Mesenchymal stem cell (in vitro differentiated cells and primary cell): Measurements from ENCODE around the gene MIB1.
"Not testable (repeated sequence)": the region's sequence is repeated elsewhere in the genome, so short reads cannot be mapped to it uniquely, and the experiment has no call there.

Experiments
- DNase-seq: peaks from one replicate; pipeline ENCODE4 v3.0.0-alpha.2; 2013
- H2AFZ ChIP-seq: one replicate; pipeline ENCODE4 v1.6.1; 2013; ENCODE audit warnings: low read depth, mild to moderate bottlenecking, control low read depth, inconsistent platforms, low read length, moderate library complexity
- H2AK5ac ChIP-seq: 2 replicates; pipeline ENCODE4 v1.6.1; 2013; ENCODE audit warnings: low read length, moderate library complexity, mild to moderate bottlenecking, inconsistent platforms; ENCODE audit not compliant: severe bottlenecking
- H2BK120ac ChIP-seq: one replicate; pipeline ENCODE4 v1.6.1; 2013; ENCODE audit warnings: low read depth, mild to moderate bottlenecking, inconsistent platforms, low read length, moderate library complexity
- H2BK12ac ChIP-seq, 2 experiments: one replicate each; pipeline ENCODE4 v1.6.1; 2013; ENCODE audit warnings: inconsistent platforms in 2 of 2, low read length in 2 of 2, mild to moderate bottlenecking in 2 of 2, moderate library complexity in 2 of 2, control low read depth in 1 of 2
- H2BK15ac ChIP-seq: one replicate; pipeline ENCODE4 v1.6.1; 2013; ENCODE audit warnings: mild to moderate bottlenecking, low read depth, inconsistent platforms; ENCODE audit not compliant: poor library complexity, severe bottlenecking
- H2BK5ac ChIP-seq: 2 replicates; pipeline ENCODE4 v1.6.1; 2013; ENCODE audit warnings: low read depth, mild to moderate bottlenecking, low read length, control low read depth, inconsistent platforms; ENCODE audit not compliant: poor library complexity, severe bottlenecking
- H3K14ac ChIP-seq, 2 experiments: one replicate each; pipeline ENCODE4 v1.6.1; 2013; ENCODE audit warnings: inconsistent platforms in 2 of 2, low read length in 2 of 2, control low read depth in 1 of 2, mild to moderate bottlenecking in 1 of 2, moderate library complexity in 1 of 2
- H3K18ac ChIP-seq, 2 experiments: one replicate each; pipeline ENCODE4 v1.6.1; 2013; ENCODE audit warnings: inconsistent platforms in 2 of 2, low read length in 2 of 2, control low read depth in 1 of 2, low read depth in 1 of 2, mild to moderate bottlenecking in 1 of 2
- H3K23ac ChIP-seq, 2 experiments: one replicate each; pipeline ENCODE4 v1.6.1; 2013; ENCODE audit warnings: inconsistent platforms in 2 of 2, low read length in 2 of 2, mild to moderate bottlenecking in 2 of 2, moderate library complexity in 2 of 2, control low read depth in 1 of 2
- H3K27ac ChIP-seq: 2 replicates; pipeline ENCODE4 v1.5.1; 2013; ENCODE audit warnings: mild to moderate bottlenecking, moderate library complexity, low read length, control low read depth, inconsistent platforms; ENCODE audit not compliant: poor library complexity, severe bottlenecking
- H3K27me3 ChIP-seq, 2 experiments: 2 replicates each; pipeline versions ENCODE4 v1.6.1 to v1.7.0; 2013; ENCODE audit warnings: low read length in 2 of 2, mild to moderate bottlenecking in 2 of 2, moderate library complexity in 2 of 2, control low read depth in 1 of 2, inconsistent platforms in 1 of 2; ENCODE audit not compliant: control insufficient read depth in 1 of 2, insufficient read depth in 1 of 2
- H3K36me3 ChIP-seq, 2 experiments: 2 replicates each; pipeline versions ENCODE4 v1.6.1 to v1.7.0; 2013; ENCODE audit warnings: low read length in 2 of 2, control low read depth in 1 of 2, inconsistent platforms in 1 of 2, low read depth in 1 of 2, mild to moderate bottlenecking in 1 of 2; ENCODE audit not compliant: insufficient read depth in 2 of 2, control insufficient read depth in 1 of 2
- H3K4ac ChIP-seq, 2 experiments: one replicate each; pipeline ENCODE4 v1.6.1; 2013; ENCODE audit warnings: inconsistent platforms in 2 of 2, low read length in 2 of 2, mild to moderate bottlenecking in 2 of 2, moderate library complexity in 2 of 2, control low read depth in 1 of 2, low read depth in 1 of 2
- H3K4me1 ChIP-seq: 2 replicates; pipeline ENCODE4 v1.6.1; 2013; ENCODE audit warnings: low read depth, low read length, control low read depth; ENCODE audit not compliant: control insufficient read depth, insufficient read depth
- H3K4me2 ChIP-seq: 2 replicates; pipeline ENCODE4 v1.6.1; 2013; ENCODE audit warnings: low read length, mild to moderate bottlenecking, inconsistent platforms; ENCODE audit not compliant: poor library complexity, severe bottlenecking
- H3K4me3 ChIP-seq, 2 experiments: 2 replicates each; pipeline versions ENCODE4 v1.5.1 to v1.7.0; 2013; ENCODE audit warnings: low read length in 2 of 2, mild to moderate bottlenecking in 2 of 2, control low read depth in 1 of 2, low read depth in 1 of 2; ENCODE audit not compliant: insufficient read depth in 1 of 2
- H3K79me1 ChIP-seq: replicated peaks from 2 replicates; pipeline ENCODE4 v1.6.1; 2013; ENCODE audit warnings: mild to moderate bottlenecking, control low read depth, low read length, inconsistent platforms; ENCODE audit not compliant: poor library complexity, severe bottlenecking
- H3K9ac ChIP-seq: 2 replicates; pipeline ENCODE4 v1.7.0; 2013; ENCODE audit warnings: mild to moderate bottlenecking, low read length, moderate library complexity
- H3K9me3 ChIP-seq: 2 replicates; pipeline ENCODE4 v1.7.0; 2013; ENCODE audit warnings: mild to moderate bottlenecking, low read length; ENCODE audit not compliant: control insufficient read depth
- H4K8ac ChIP-seq: one replicate; pipeline ENCODE4 v1.6.1; 2013; ENCODE audit warnings: inconsistent platforms, mild to moderate bottlenecking, low read length, moderate library complexity
- H4K91ac ChIP-seq: one replicate; pipeline ENCODE4 v1.6.1; 2013; ENCODE audit warnings: mild to moderate bottlenecking, low read length, inconsistent platforms
- WGBS: methylation state at CpG from one replicate; pipeline ENCODE4 v1.1.7; 2013; ENCODE audit warnings: mixed read lengths; 5-methylcytosine and 5-hydroxymethylcytosine counted together

MIB1 gene

GRCh38 chr18:21727702-21728101 is 12.9 kb upstream of the MIB1 start:
- peaks cover 0 to 11% of the 10 kb centered on the region in 2 experiments for H3K27me3 ChIP-seq
- H3K9me3 ChIP-seq = no peaks in the 10 kb centered on the region
- H3K23ac ChIP-seq = no peak overlapping the region
- H4K91ac ChIP-seq = no peak overlapping the region
- no peak overlapping the region for H3K27ac ChIP-seq
- no peak overlapping the region for H3K4ac ChIP-seq
- DNase-seq = no peak
- H2AFZ ChIP-seq = no peak overlapping the region
- H3K4me3 ChIP-seq = no peak overlapping the region
- no peaks in the 10 kb centered on the region for H3K4me1 ChIP-seq
- H2BK15ac ChIP-seq = no peak overlapping the region
- no peak overlapping the region for H3K4me2 ChIP-seq
- no peaks in the 10 kb centered on the region for H3K36me3 ChIP-seq
- H3K18ac ChIP-seq = no peak overlapping the region
- H3K9ac ChIP-seq = no peak overlapping the region
- no peak overlapping the region for H4K8ac ChIP-seq
- H2AK5ac ChIP-seq = no peak overlapping the region
- H2BK12ac ChIP-seq = no peak overlapping the region
- no peak overlapping the region for H3K14ac ChIP-seq
- no peak overlapping the region for H2BK5ac ChIP-seq
- 80% methylated on average over 2 of the region's 2 CpGs for WGBS
- no peaks in the 10 kb centered on the region for H3K79me1 ChIP-seq
- H2BK120ac ChIP-seq = no peak overlapping the region

GRCh38 chr18:21733011-21733410 is 7.6 kb upstream of the MIB1 start:
- Histone ChIP-seq H3K14ac (no peak overlapping the region), H2BK15ac (no peak overlapping the region), H3K23ac (no peak overlapping the region), H2AK5ac (no peak overlapping the region), H2AFZ (no peak overlapping the region), H3K27ac (no peak overlapping the region), H3K79me1 (no peaks in the 10 kb centered on the region), H3K4ac (no peak overlapping the region), H4K91ac (no peak overlapping the region), H3K9ac (no peak overlapping the region), H4K8ac (no peak overlapping the region), H2BK5ac (no peak overlapping the region), H3K9me3 (no peaks in the 10 kb centered on the region), H2BK120ac (no peak overlapping the region), H3K18ac (no peak overlapping the region), H3K4me3 (no peak overlapping the region), H3K27me3 (peaks cover 0 to 3% of the 10 kb centered on the region in 2 experiments), H3K4me1 (no peaks in the 10 kb centered on the region), H3K4me2 (no peak overlapping the region), H3K36me3 (no peaks in the 10 kb centered on the region), H2BK12ac (no peak overlapping the region)
- WGBS = 94% methylated on average over 5 of the region's 5 CpGs
- no peak for DNase-seq

GRCh38 chr18:21735452-21736015 is 5.1 kb upstream of the MIB1 start:
- Histone ChIP-seq H3K9ac (no peak overlapping the region), H2BK5ac (no peak overlapping the region), H3K4ac (no peak overlapping the region), H3K4me3 (no peak overlapping the region), H3K18ac (peak overlapping the region; percentile 0 to 44), H3K27ac (no peak overlapping the region), H2BK120ac (no peak overlapping the region), H2BK12ac (peak overlapping the region in 1 of 2 experiments; percentile 54), H2BK15ac (no peak overlapping the region), H3K4me2 (no peak overlapping the region), H3K9me3 (no peaks in the 10 kb centered on the region), H2AFZ (peak overlapping the region; percentile 51), H3K23ac (no peak overlapping the region), H3K27me3 (no peaks in the 10 kb centered on the region), H3K4me1 (no peaks in the 10 kb centered on the region), H3K36me3 (no peaks in the 10 kb centered on the region), H3K79me1 (no peaks in the 10 kb centered on the region), H3K14ac (no peak overlapping the region), H2AK5ac (no peak overlapping the region), H4K8ac (peak overlapping the region; percentile 72), H4K91ac (peak overlapping the region; percentile 73)
- peak; percentile 74 for DNase-seq
- WGBS = 57% methylated on average over 12 of the region's 12 CpGs

GRCh38 chr18:21736926-21737325 is 3.7 kb upstream of the MIB1 start:
- H4K8ac ChIP-seq, H3K36me3 ChIP-seq, H3K9ac ChIP-seq, H3K23ac ChIP-seq, H3K9me3 ChIP-seq, H3K18ac ChIP-seq, H3K4me3 ChIP-seq, DNase-seq, H3K4ac ChIP-seq, H2BK120ac ChIP-seq, H2BK12ac ChIP-seq, H2BK15ac ChIP-seq, H3K27ac ChIP-seq, H3K14ac ChIP-seq, H3K4me2 ChIP-seq, H2BK5ac ChIP-seq, H3K4me1 ChIP-seq, H2AFZ ChIP-seq, H4K91ac ChIP-seq, H2AK5ac ChIP-seq, H3K27me3 ChIP-seq, H3K79me1 ChIP-seq: not testable (repeated sequence)
- 90% methylated on average over 4 of the region's 4 CpGs for WGBS
